Glomerular visceral epithelial cell (primary cell): ENCODE results near the gene CTBP2.
"Not testable (repeated sequence)": the region's sequence is repeated elsewhere in the genome, so short reads cannot be mapped to it uniquely, and the experiment has no call there.

Experiments
- DNase-seq: peaks from one replicate; pipeline ENCODE4 v3.0.0-alpha.2; 2016; ENCODE audit errors: extremely low spot score

Gene CTBP2

DNA sequence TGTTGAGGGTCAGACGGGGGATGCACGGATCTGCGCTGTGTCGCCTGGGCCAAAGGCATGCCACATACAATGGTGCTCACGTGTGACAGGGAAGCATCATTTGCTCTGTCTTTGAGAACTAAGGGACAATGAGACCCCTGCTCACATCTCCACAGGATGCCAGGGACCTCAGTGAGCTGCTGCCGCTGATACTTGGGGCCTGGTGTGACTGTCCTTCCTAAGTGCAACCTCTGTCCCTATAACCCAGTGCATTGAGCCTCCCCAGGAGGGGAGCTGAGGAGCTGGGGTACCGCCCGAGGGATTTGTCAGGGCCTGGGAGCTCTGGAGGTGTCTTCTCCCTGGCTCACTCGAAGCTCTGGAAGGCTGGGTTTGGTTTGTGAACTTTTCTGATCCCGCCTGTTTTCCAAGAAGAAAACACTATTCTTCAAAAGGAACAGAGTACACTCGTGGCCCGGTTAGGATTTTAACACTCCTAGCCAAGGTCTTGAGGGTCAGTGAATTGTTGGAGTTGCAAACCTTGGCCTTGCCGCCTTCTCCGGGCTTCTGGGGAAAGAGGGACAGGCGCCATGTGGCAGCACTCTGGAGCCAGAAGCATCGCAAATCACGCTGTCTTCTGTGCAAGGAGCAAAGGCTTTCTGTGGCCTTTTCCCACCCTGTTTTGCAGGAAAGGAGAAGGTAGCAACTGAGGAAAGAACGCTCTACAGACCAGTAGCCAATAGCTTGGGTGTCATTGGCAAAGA lies 26.2 kb upstream of the CTBP2 start:
- DNase-seq: no peak

DNA sequence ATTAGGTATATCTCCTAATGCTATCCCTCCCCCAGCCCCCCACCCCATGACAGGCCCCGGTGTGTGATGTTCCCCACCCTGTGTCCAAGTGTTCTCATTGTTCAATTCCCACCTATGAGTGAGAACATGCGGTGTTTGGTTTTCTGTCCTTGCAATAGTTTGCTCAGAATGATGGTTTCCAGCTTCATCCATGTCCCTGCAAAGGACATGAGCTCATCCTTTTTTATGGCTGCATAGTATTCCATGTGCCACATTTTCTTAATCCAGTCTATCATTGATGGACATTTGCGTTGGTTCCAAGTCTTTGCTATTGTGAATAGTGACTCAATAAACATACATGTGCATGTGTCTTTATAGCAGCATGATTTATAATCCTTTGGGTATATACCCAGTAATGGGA lies 18.7 kb upstream of the CTBP2 start:
- not testable (repeated sequence) for DNase-seq

DNA sequence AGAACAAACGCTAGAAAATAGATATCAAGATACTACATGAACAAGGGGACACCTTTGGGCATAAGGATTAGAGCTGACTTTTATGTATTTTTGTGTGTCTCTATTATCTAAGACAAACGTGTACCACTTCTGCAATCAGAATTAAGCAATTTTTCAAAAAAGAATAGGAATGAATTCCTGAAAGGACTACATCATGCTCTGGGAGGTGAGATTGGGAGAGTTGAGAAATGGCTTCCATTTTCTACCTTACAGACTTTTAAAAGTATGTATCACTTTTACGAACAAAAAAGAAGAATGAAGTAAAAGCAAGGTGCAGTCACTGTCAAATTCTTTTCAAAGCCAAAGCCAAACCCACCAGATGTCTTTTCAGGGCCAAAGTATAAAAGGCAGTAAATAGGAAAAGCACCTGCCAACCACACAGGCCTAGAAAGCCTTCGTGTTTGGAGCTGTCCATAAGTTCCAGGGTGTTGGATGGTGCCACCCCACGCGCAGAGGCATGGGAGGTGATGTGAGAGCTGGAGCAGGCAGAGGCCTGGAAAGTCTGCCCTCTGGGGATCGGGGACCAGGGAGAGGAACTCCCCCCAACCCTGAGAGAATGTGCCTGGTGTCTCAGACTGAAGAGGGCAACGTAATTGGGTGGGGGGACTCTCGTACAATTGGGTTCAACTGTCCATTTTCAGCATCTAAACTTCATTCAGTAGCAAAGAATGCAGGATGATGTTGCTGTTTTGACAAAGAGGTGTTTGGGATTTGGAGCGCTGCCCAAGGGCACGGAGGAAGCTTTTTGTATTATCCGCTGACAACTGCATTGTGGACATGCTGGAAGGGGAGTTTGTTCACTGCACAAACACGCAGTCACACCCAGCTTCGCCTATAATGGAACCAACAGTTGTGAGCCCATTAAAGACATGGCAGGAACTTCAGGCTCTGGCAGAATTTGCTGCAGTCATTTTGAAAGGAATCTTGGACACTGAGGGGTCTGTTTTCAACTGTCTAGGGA lies 17.6 kb upstream of the CTBP2 start:
- DNase-seq: no peak

DNA sequence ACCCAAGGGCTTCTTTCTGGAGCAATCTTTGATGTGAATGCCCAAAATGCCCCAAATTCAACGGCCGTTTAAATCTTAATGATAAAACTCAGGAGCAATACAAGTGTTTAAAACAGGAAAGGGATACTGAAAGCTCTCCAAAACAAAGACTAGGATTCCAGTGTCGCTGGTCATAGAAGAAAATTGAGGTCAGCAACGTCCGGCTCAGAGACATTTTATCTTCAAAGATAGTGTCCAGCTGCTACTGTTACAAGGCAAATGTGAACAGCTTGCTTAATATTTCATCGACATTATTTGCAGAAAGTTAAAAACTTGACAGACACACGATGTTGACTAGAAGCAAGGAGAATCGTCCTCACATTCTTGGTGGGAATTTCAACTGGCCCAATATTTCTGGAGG lies 15.4 kb upstream of the CTBP2 start:
- no peak for DNase-seq

DNA sequence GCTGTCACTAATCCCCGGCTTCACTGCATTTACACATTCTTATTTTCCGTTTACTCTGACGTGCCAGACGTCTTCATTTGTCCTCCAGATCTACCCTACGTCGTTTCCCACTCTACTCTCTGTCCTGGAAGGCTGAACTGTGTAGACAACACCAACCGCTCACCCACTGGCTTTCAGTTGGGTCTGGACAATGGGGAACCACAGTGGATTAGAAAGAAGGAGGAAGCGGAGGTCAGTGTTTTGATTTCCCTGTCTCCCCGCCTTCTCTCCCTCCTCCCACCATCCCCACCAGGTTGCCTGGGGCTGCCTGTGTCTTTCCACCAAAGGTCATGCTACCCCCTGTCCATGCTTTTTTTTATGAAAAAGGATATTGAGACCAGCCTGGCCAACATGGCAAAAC lies 14.0 kb upstream of the CTBP2 start:
- no peak for DNase-seq

DNA sequence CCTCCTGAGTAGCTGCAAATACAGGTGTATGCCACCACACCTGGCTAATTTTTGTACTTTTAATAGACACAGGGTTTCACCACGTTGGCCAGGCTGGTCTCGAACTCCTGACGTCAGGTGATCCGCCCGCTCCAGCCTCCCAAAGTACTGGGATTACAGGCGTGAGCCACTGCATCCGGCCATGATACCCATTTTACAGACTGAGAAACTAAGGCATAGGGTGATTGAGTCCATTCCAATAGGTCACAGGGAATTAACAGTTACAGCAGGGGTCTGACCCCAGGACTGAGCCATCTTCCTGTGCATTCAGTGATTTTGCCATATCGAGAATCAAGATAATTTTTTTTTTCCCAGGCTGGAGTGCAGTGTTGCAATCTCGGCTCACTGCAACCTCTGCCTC lies 12.3 kb upstream of the CTBP2 start:
- DNase-seq: no peak

DNA sequence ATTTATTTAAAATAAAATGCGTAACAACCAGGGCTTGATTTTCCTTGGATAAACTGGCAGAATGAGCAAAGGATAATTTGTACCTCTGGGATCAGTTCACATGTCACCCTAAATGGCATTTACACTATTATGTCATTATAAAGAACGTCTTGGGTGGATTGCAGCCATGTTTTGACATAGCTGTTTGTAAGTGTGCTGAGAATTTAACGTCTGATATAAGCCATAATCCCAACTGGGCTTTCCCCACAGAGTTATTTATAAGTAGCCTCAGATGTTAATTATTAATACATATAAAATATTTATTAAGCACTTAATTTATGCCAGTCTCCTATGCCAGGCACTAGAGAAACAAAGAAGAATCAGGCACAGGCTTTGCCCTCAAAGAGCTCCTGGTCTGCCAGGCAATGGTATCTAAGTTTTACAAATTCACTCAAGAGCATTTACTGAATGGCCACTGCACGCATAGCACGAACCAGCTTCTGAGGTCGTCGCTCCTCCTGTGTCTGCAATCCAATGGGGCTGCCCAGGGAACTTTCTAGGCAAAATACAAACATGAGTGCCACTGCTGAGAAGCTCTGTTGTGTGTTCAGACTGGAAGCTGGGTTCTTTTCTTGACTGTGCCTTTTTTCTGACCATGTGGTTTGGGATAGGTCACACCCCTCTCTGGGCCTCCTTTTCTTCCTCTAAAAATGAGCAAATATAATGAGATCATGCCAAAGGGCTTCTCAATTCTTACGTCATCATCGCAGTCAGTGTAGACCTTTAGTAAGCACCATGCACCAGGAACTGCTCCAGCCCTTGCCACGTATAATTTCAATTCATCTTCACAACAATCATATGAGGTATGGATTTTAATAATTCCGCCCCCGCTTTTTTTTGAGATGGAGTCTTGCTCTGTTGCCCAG lies 11.3 kb upstream of the CTBP2 start:
- no peak for DNase-seq

DNA sequence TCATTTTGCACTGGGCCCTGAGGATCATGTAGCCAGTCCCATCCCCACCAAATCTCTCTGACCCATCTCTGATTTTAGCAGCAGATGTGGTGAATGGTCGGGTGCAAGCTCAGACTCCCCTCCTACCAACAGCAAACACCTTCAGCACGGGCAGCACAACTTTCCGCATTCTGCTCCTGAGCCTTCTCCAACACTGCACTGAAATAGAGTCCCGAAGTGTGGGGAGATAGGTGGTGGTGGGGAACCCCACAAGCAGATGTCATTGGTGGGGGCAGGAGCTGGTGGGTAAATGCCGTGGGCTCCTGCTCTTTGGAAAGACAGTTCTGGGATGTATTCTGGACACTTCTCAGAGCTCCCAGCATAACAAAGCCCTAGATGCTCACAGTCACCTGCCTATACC lies 9.6 kb upstream of the CTBP2 start:
- no peak for DNase-seq

DNA sequence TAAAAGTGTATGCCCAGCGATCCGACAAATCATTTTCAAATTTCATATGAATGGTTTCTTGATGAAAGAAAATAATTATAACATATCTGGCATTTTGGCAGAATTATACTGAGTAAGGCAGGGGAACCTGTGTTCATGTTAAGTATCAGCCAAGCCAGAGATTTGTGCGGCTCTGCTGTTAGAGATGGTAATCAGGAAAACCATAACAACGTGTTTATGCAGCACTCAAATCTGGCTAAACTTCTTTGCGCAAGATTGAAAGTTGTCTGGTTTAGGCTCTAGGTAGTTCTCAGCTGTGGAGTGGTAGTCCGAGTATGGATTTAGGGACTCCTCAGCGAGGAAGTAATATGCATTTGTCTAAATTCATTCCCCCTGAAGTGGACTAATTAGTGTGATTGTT lies 8.9 kb upstream of the CTBP2 start:
- DNase-seq: no peak

DNA sequence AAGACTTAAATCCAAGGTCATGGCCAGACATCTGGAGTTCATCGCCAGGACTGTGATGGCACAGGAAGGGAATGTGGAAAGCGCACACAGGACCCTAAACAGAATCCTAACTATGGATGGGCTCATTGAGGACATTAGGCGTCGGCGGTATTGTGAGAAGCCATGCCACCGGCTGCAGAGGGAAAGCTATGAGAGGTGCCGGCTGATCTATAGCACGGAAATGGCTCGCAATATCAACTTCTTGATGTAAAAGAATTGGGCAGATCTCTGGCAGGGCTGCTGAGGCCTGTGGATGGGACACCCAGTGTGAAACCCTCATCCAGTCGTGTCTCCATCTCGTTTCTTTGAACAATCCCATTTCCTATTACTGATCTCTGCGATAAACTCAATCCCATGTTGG lies 6.3 kb upstream of the CTBP2 start:
- DNase-seq: no peak

DNA sequence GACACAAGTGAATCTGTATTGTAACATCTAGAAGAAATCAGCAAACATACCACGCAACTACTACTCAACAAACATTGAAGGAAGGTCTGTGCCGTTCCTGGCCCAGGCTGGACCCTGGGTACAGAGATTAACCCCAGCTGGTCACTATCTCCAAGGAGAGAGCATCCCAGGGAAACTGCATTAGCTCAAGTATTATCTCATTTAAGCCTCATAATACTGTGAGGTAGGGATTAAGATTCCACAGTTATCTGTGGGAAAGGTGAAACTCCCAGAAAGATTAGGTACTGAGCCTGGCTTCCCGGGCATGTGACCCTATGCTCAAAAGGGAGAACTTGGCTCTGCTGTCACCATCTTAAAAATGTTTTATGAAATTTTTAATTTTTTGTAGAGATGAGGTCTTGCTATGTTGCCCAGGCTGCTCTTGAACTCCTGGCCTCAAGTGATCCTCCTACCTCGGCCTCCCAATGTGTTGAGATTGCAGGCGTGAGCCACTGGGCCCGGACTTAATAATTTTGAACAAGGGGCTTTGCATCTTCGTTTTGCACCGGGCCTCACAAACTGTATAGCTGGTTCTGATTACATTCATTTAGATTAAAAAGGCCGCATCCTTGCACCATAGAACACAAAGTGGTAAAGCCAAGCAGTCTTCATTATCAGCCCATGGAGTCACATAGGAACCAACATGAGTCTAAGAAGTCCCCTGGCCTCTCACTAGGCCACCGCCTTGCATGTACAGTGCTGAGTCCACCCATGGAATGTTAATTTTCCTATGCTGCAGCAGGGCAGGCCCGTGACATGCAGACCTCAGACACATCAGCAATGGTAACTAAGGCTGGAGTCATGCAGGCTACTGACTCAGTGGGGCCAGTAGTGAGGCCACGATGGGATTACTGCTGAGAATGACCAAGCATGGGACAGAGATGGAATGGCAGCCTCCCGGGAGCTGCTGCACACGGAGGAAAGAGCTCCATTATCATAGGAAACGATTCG lies 5.5 kb upstream of the CTBP2 start:
- DNase-seq: no peak

DNA sequence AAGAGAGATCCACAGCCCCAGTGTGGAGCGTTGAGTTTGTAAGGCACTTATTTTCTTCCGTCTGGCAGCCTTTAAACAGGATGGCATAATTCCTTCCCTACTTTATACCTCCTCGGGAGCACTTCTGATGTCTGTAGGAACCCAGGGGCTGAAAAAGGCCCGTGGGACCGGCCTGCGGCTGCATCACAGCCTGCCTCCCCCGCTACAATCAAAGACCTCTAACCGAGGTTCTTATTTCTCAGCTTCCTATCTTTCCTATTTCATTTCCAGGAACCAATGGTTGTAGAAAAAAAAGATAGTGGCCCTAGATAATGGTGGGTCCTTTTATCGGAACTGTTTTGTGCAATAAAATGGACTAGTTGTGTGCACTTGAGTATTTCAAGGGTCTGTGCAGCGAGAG lies 4.1 kb upstream of the CTBP2 start:
- no peak for DNase-seq

DNA sequence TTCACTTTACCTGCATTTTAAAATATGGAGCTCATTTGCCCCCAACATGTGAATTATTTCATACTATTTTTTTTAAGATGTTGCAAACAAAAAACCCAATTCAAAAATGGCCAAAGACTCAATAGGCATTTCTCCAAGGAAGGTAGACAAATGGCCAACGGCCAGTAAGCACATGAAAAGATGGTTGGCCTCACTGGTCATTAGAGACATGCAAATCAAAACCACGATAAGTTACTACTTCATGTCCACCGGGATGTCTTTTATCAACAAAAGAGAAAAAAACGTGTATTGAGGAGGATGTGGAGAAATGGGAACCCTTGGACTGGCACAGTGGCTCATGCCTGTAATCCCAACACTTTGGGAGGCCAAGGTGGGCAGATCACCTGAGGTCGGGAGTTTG lies 3.4 kb upstream of the CTBP2 start:
- DNase-seq: no peak

DNA sequence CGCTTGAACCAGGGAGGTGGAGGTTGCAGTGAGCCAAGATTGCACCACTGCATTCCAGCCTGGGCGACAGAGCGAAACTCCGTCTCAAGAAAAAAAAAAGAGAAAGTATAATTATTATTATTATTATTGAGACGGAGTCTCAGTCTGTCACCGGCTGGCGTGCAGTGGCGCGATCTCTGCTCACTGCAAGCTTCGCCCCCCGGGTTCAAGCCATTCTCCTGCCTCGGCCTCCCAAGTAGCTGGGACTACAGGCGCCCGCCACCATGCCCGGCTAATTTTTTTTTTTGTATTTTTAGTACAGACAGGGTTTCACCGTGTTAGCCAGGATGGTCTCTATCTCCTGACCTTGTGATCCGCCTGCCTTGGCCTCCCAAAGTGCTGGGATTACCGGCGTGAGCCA lies 2.9 kb upstream of the CTBP2 start:
- not testable (repeated sequence) for DNase-seq

DNA sequence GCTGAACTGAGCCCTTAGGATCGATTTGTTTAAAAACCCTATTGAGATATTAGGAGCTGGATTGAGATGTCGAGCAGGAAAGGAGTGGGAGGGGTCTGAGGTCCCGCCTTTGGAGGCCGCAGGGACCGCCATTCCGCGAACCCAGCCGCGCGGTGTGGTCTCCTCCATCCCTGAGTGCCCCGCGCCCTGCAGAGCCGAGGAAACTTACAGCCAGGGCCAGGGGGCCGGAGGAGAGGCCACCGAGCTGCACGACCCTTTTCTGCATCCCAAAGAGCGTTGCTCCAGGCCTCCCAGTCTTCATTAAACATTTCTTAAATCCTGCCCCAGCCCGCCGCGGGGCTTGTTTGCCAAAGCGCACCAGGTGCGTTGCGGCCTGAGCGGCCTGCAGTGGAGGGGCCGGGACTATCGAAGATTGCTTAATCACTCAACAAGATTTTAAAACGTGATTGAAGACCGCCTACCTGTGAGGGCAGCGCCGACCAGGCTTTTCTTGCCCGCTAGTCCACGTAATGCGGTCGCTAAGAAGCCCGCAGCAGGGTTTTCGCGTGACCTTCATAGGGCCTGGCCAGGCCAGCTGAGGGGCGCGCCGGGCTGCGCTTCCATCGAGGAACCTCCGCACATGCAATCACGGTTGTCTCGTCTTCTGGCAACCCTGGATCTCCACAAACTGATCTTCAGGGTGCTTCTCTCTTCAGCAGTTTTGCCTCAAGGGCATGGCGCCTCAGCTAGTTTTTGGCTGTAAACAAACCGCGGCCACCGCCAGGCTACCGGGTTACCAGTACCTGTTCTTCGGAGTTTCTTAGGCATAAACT lies 2.0 kb upstream of the CTBP2 start:
- DNase-seq: no peak

DNA sequence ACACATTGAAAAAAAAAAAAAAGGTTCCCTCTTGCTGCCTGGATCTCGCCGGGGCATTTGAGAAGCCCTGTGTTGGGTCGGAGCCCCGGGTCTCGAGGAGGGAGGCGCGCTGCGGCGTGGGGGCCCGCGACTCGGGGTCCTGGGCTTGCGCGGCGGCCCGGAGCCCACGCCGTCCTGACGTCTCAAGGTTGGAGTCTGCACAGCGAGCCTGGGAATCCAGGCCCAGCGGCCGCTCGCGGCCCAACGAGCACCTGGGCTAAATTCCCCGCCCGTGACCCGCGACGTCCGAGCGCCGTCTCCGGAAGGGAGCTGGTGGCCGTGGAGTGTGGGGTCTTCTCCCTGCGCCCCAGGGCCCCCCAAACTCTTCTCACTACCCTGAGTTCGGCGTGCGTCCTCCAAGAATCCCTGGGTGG lies 1.4 kb upstream of the CTBP2 start:
- DNase-seq: no peak

DNA sequence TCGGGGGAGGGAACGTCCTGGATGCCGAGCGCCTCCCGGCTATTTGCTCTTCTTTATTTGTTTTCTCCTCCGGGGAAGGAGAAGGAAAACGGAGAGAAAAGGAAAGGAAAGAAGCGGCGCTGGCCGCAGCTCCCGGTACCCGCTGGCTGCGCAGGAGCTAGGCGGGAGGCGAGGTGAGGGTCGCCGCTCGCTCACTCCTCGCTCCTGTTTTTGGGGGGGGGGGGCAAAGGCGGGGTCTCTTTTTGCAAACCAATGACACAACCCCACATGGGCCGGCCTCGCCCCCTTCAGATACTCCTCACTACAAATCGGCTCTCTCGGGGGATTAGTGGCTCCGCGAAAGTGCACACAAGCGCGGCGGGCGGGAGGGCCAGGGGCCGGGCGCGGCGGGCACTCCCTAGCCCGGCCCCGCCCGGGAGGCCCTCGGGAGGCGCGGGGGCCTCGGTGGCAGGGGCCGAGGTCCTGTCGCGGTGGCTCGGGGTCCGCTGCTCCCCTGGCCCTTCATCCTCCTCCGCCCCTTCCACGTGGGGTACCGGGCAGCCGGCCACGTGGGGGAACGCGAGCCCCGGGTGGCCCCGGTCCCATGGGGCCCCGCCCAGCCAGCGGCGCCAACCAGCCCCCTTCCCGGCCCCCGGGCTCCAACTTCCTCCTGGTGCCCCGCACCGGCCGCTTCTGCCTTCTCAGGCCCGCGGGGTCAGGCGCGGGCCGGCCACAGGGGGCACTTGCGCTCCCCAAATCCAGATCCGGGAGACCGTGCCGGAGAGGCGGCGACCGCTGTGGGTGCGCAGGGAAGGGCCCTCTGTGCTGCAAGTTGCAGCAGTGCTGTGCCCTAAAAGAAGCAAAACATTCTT lies 718 bp upstream of the CTBP2 start:
- peak; percentile 84 for DNase-seq

DNA sequence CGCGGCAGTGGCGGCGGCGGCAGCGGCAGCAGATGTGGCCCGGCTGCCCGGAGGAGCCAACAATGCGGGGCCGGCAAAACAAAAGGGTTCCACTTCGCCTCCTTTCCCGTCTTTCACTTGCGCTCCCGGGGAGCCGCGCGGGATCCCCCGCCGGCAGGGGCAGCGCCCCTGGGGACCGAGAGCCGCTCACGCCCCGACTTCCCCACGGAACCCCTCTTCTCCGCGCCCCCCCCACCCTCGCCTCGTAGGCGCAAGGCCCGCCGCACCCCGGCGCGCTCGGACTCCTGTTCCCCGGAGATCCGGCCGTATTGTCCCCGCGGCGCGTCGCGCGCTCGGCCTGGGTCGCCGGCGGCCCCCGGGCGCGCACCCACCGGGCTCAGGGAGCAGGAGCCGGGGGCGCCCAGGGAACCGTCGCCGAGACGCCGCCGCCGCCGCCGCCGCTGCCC lies 854 bp downstream of the CTBP2 start:
- no peak for DNase-seq
